Upper lobe of right lung (tissue), 1 donor: ENCODE measurements around the gene TUBB. TPM values are rescaled to one million over a fixed set of nuclear protein-coding genes. Genes with fewer than 3 reads are reported as not detected.

Experiments
- ATAC-seq: fragments of 200-7000 bp; cut with Tn5 transposase; one replicate; pipeline ENCODE4 v1.9.1; 2020; ENCODE audit warnings: mild to moderate bottlenecking, moderate library complexity
- DNase-seq: peaks from one replicate; pipeline ENCODE4 v3.0.0-alpha.2; 2020
- H3K27ac ChIP-seq: fragments of 200-600 bp; one replicate; pipeline ENCODE4 v1.8.0; 2022
- H3K27me3 ChIP-seq: fragments of 200-600 bp; one replicate; pipeline ENCODE4 v1.8.0; 2022; ENCODE audit warnings: mild to moderate bottlenecking
- H3K36me3 ChIP-seq: fragments of 200-600 bp; one replicate; pipeline ENCODE4 v1.8.0; 2022
- H3K4me1 ChIP-seq: fragments of 200-600 bp; one replicate; pipeline ENCODE4 v1.8.0; 2022
- H3K4me3 ChIP-seq: fragments of 200-600 bp; one replicate; pipeline ENCODE4 v1.8.0; 2022; ENCODE audit warnings: mild to moderate bottlenecking
- H3K9me3 ChIP-seq: fragments of 200-600 bp; one replicate; pipeline ENCODE4 v1.8.0; 2022
- intact Hi-C: fragments of 100-400 bp; cut with DNase I; formaldehyde crosslinking; loops from one replicate; pipeline ENCODE4 v1.11.0; 2022
- total RNA-seq: library from RNA; stranded (reverse); fragmentation: NEBNext Ultra II Directional; extraction: Animal tissue kit (Norgen Biotek cat#: 25700); gene quantifications from one replicate; pipeline ENCODE4 v1.2.1, GENCODE V29; 2021
- TF ChIP-seq, protein P1 (sequence below): fragments of 200-600 bp; IDR thresholded peaks from one replicate; pipeline ENCODE4 v1.8.0; 2022; ENCODE audit warnings: antibody characterized with exemption
- donor health status: DM: no; HTN: yes; CAD: no; lungs with severe emphysema.

The TUBB gene
- total RNA-seq, 1 donor from 2014 or later = 243 TPM

DNA sequence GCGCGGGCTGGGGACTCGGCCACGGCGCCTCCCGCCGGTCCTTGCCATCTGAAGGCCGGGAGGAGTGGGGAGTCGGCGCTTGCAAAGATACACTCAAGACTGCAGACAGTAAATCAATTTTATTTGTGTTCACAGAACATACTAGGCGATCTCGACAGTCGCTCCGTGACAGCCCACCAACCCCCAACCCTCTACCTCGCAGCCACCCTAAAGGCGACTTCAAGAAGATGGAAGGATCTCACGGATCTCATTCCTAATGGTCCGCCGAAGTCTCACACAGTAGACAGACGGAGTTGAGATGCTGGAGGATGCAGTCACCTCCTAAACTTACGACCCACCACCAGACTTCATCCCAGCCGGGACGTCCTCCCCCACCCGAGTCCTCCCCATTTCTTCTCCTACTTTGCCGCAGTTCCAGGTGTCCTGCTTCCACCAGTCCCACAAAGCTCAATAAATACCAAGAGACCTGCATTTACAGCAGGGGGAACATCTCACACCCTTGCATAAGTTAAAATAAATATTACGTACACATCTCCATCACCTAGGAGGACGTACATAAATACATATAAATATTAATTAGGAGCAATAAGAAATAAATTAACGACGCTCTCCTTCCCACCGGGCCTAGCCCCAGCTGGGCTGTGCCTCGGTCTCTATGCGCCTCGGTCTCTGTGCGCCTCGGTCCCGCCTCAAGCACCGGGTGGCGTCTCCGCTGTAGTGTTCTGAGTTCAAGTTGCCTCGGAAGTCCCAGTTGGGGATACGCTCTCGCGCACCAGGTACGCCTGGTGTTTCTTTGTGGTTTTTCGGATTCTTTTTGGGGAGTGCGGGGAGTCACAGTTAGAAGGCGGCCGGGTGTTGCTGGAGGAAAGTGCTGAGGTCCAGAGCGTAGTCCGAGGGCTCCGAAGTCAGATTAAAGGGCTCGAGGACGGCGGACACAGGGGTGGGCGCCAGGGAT, 23.2 kb downstream of the TUBB start:
- Histone ChIP-seq H3K4me3 (peak overlapping the region; percentile 97), H3K4me1 (peaks cover 36% of the 10 kb centered on the region), H3K27ac (peak overlapping the region; percentile 96), H3K36me3 (peaks cover 29% of the 10 kb centered on the region), H3K27me3 (no peaks in the 10 kb centered on the region), H3K9me3 (no peaks in the 10 kb centered on the region)
- DNase-seq (peak; percentile 73), ATAC-seq (no peak)
- intact Hi-C loops = no loop called here
- TF ChIP-seq, protein P1, sequence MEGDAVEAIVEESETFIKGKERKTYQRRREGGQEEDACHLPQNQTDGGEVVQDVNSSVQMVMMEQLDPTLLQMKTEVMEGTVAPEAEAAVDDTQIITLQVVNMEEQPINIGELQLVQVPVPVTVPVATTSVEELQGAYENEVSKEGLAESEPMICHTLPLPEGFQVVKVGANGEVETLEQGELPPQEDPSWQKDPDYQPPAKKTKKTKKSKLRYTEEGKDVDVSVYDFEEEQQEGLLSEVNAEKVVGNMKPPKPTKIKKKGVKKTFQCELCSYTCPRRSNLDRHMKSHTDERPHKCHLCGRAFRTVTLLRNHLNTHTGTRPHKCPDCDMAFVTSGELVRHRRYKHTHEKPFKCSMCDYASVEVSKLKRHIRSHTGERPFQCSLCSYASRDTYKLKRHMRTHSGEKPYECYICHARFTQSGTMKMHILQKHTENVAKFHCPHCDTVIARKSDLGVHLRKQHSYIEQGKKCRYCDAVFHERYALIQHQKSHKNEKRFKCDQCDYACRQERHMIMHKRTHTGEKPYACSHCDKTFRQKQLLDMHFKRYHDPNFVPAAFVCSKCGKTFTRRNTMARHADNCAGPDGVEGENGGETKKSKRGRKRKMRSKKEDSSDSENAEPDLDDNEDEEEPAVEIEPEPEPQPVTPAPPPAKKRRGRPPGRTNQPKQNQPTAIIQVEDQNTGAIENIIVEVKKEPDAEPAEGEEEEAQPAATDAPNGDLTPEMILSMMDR = no peak

DNA sequence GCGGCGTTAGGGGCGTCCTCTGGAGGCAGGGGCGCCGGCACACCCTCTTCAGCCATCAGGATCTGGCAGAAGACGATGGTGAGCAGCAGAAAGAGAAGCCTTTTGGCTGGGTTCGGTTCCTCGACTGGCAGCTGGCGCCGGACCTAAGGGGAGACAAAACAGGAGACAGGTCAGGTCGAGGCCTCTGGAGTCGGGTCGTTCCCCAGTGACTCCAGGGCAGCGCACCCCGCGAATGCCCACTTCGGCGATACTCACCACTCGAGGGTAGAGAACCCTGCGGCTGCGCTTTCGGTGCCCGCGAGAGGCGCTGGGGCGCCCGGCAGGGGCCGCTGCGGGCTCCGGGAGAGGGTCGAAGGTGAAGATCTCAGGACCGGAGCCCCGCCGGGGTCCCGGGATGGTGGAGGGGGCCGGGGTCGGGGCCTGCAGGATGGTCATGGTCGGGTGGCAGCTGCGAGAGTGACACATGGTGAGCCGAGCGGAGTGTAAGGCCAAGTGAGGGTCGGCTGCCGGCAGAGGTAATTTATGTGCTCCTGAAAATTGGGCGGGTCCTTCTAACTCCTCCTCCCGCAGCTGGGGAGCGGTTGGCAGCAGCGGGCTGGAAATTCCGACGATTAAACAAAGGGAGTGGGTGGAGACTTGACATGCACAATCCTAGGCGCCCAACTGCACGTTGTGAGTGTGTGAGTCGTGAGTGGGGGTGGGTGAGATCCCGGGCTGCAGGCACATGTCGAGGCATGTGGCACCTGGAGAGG, 24.1 kb downstream of the TUBB start, which contains the start of gene IER3:
Gene IER3 (minus strand): TSS at position 494 of the 752 bp plus-strand sequence. CDS start 29 bp downstream, at position 465.
- Histone ChIP-seq H3K4me1 (peaks cover 42% of the 10 kb centered on the region), H3K9me3 (no peaks in the 10 kb centered on the region), H3K27me3 (no peaks in the 10 kb centered on the region), H3K36me3 (peaks cover 21% of the 10 kb centered on the region), H3K27ac (peak within 1 kb of the TSS; percentile 96), H3K4me3 (peak within 1 kb of the TSS; percentile 97)
- intact Hi-C loops = no loop called here
- DNase-seq (peak; percentile 89), ATAC-seq (peak; percentile 51)
- TF ChIP-seq, protein P1 = peak; percentile 77

DNA sequence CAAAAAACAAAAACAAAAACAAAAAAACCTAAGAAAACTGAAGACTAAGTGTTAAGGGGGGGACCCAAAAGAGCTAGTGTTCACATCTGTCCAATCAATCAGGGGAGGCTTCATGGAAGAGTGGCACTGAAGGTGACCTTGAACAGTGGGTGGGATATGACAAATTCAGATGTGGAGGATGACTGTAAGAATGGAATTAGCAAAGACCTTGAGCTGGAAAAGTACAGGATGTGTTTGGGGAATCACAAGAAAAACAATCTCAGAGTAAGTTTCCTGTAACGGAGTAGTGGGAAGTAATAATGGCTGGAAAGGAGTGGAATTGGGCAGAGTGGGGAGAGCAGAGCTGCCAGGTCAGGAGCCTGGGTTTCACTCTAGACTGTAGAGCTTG, 27.1 kb downstream of the TUBB start:
- H3K4me3 ChIP-seq = no peak overlapping the region
- H3K27ac ChIP-seq = no peak overlapping the region
- intact Hi-C loops = no loop called here
- no peak for DNase-seq
- H3K27me3 ChIP-seq = no peaks in the 10 kb centered on the region
- H3K36me3 ChIP-seq = no peaks in the 10 kb centered on the region
- peaks cover 39% of the 10 kb centered on the region for H3K4me1 ChIP-seq
- ATAC-seq = no peak
- TF ChIP-seq, protein P1 = no peak
- H3K9me3 ChIP-seq = no peaks in the 10 kb centered on the region

DNA sequence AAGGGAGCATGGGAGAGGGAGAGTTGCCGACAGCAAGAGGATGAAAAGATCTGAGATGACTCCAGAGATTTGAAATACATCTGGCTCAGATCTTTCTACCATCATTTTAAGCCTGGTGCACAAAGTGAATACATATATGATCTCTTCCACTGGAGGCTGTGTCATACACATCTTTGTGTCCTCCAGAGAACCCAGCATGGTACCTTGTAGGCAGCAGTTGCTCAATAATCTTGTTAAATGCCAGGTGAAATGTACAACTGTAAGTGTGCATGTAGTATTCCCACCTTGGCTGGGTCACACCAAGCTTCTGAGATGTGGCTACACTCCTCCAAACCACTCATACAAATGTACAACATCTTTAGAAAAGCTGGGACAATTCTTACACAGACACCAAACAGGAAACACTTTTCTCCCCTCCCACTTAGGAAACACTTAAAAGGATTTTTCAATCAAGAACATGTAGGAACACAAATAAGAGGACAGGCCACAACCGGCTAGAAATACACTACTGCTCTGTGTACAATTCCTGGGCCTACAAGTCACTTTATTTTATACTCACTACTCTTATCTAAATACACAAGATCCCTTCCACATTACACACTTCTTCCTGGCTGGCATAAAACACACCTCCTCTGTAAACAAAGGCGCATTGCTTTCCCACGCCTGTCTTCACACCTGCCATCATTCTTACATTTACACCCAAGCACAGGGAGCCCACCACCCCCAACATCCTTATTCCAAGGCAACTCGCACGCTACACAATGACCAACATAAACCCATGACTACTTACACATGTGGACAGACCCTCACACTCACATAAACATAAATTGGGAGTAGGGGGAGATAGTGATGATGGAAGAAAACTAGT, 28.0 kb downstream of the TUBB start:
- Histone ChIP-seq H3K27me3 (no peaks in the 10 kb centered on the region), H3K36me3 (no peaks in the 10 kb centered on the region), H3K9me3 (no peaks in the 10 kb centered on the region), H3K4me3 (no peak overlapping the region), H3K27ac (peak overlapping the region; percentile 14), H3K4me1 (peaks cover 47% of the 10 kb centered on the region)
- no peak for DNase-seq
- intact Hi-C loops = no loop called here
- peak; percentile 3 for ATAC-seq
- TF ChIP-seq, protein P1 = no peak
